ENCODE results near the gene PCDHB3. TPM values are rescaled to one million over a fixed set of nuclear protein-coding genes. Genes with fewer than 3 reads are reported as not detected.

Gene PCDHB3
- total RNA-seq, 1 donor from 2014 or later = 1.1 TPM

Other genes with a start within 250 kb of the PCDHB3 start
- 2.0 TPM for gene PCDHA10, start 244.6 kb upstream of the PCDHB3 start, total RNA-seq
- not detected for gene PCDHA11, start 231.5 kb upstream of the PCDHB3 start, total RNA-seq
- not detected for gene PCDHA12, start 225.2 kb upstream of the PCDHB3 start, total RNA-seq
- gene PCDHA13, start 218.3 kb upstream of the PCDHB3 start, total RNA-seq = 0.21 TPM
- 0.32 TPM for gene PCDHAC1, start 174.2 kb upstream of the PCDHB3 start, total RNA-seq
- not detected for gene PCDHAC2, start 134.0 kb upstream of the PCDHB3 start, total RNA-seq
- gene PCDHB1, start 49.1 kb upstream of the PCDHB3 start, total RNA-seq = not detected
- 1.4 TPM for gene PCDHB2, start 5.9 kb upstream of the PCDHB3 start, total RNA-seq
- gene PCDHB4, start 21.3 kb downstream of the PCDHB3 start, total RNA-seq = 5.1 TPM
- 61.8 TPM for gene PCDHB5, start 34.7 kb downstream of the PCDHB3 start, total RNA-seq
- gene PCDHB6, start 49.6 kb downstream of the PCDHB3 start, total RNA-seq = 1.5 TPM
- gene PCDHB7, start 72.2 kb downstream of the PCDHB3 start, total RNA-seq = 7.6 TPM
- gene PCDHB8, start 77.3 kb downstream of the PCDHB3 start, total RNA-seq = 0.11 TPM
- 18.3 TPM for gene PCDHB16, start 81.9 kb downstream of the PCDHB3 start, total RNA-seq
- gene PCDHB9, start 86.7 kb downstream of the PCDHB3 start, total RNA-seq = 1.9 TPM
- gene PCDHB10, start 91.9 kb downstream of the PCDHB3 start, total RNA-seq = 0.21 TPM
- gene PCDHB11, start 99.2 kb downstream of the PCDHB3 start, total RNA-seq = 7.1 TPM
- gene PCDHB12, start 108.2 kb downstream of the PCDHB3 start, total RNA-seq = 19.7 TPM
- gene PCDHB13, start 113.4 kb downstream of the PCDHB3 start, total RNA-seq = 6.7 TPM
- 10.6 TPM for gene PCDHB14, start 122.9 kb downstream of the PCDHB3 start, total RNA-seq
- 2.9 TPM for gene PCDHB15, start 144.9 kb downstream of the PCDHB3 start, total RNA-seq
- not detected for gene SLC25A2, start 203.6 kb downstream of the PCDHB3 start, total RNA-seq
- gene TAF7, start 220.3 kb downstream of the PCDHB3 start, total RNA-seq = 30.1 TPM
- gene PCDHGA1, start 230.0 kb downstream of the PCDHB3 start, total RNA-seq = not detected
- gene PCDHGA2, start 238.3 kb downstream of the PCDHB3 start, total RNA-seq = 4.9 TPM
- gene PCDHGA3, start 243.4 kb downstream of the PCDHB3 start, total RNA-seq = 9.2 TPM
- gene PCDHGB1, start 249.6 kb downstream of the PCDHB3 start, total RNA-seq = 1.8 TPM

Measured in ascending aorta (tissue), 1 donor.